Colonic mucosa (tissue), 4 donors: Measurements from ENCODE around the gene HLCS. TPM values are rescaled to one million over a fixed set of nuclear protein-coding genes. Genes with fewer than 3 reads are reported as not detected.

Experiments used
- DNase-seq: peaks from one replicate; pipeline ENCODE4 v3.0.0-alpha.2; 2020
- H3K27ac ChIP-seq: fragments of 200-600 bp; one replicate; pipeline ENCODE4 v1.8.0; 2021
- H3K27me3 ChIP-seq: fragments of 200-600 bp; one replicate; pipeline ENCODE4 v1.8.0; 2021
- H3K36me3 ChIP-seq: fragments of 200-600 bp; one replicate; pipeline ENCODE4 v1.8.0; 2021
- H3K4me1 ChIP-seq: fragments of 200-600 bp; one replicate; pipeline ENCODE4 v1.8.0; 2021; ENCODE audit warnings: mild to moderate bottlenecking
- H3K4me3 ChIP-seq: fragments of 200-600 bp; one replicate; pipeline ENCODE4 v1.8.0; 2021
- H3K9ac ChIP-seq, 2 donors: one replicate each; pipeline ENCODE4 v1.7.0; 2013; ENCODE audit warnings: control low read depth in 2 of 2, low read depth in 2 of 2, low read length in 2 of 2
- H3K9me3 ChIP-seq: fragments of 200-600 bp; one replicate; pipeline ENCODE4 v1.8.0; 2021
- intact Hi-C: fragments of 100-400 bp; cut with DNase I; formaldehyde crosslinking; loops from one replicate; pipeline ENCODE4 v1.14.1; 2022
- total RNA-seq, 2 donors: library from RNA; stranded (reverse); fragmentation: NEBNext Ultra II Directional in 1 of 2; extraction: Animal tissue kit (Norgen Biotek cat#: 25700) in 1 of 2; gene quantifications; one replicate each; pipeline ENCODE4 v1.2.1, GENCODE V29; 2021
- TF ChIP-seq, protein P1 (sequence below): fragments of 200-600 bp; IDR thresholded peaks from one replicate; pipeline ENCODE4 v1.8.0; 2022; ENCODE audit warnings: antibody characterized with exemption, mild to moderate bottlenecking
- donor health status: healthy.
- donor health status: DM: no; HTN: no; CAD: no.
- donor health status: DM: no; HTN: no; CAD: no.

Gene HLCS
- total RNA-seq, 2 donors from 2014 or later = 10.8 to 11.4 TPM

DNA sequence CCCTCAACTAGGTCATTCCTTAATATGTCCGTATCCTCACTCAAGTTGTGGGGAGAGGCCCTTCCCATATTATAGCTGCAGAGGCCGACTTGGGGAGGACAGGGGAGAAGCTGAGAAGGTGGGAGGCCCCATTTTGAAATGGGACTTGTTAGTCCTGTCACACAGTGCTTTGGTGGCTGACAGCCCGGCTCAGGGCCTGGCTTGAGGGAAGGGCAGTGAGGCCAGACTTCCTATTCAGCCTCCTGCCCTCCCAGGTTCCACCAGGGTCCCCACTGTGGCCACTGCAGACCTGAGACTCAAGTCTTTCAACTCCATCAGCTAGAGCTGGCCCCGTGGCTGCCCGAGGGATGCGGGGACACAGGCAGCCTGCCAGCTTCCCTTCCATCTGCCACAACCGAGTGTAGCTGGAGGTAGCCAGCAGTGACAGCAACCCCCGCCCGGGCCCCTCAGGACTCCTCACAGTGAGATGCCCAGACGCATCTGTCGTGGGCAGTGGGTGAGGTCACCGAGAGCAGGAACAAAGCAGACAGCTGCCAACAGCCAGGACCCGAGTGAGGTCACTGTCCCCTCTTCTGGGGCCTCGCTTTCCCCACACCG lies 230.6 kb downstream of the HLCS start:
- no peaks in the 10 kb centered on the region for H3K36me3 ChIP-seq
- no peak for DNase-seq

DNA sequence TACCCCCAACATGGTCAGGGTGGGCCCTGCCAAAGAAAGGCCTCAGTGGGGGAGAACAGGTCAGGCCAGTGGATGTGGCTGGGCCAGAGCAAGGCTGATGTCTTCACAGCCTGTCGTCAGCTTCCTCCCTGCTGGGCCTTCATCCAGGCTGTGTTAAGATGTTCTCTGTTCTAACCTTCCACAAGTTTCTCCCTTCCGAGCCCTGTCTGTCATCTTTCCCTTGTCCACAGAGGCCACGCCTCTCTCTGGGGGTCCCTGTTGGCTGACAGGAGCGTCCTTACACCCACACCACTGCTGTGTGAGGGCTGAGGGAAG lies 231.3 kb downstream of the HLCS start:
- no peak overlapping the region for H3K9ac ChIP-seq
- no peaks in the 10 kb centered on the region for H3K9me3 ChIP-seq
- no peaks in the 10 kb centered on the region for H3K27me3 ChIP-seq
- H3K4me3 ChIP-seq = no peak overlapping the region
- intact Hi-C loops = no loop called here
- DNase-seq = no peak
- H3K4me1 ChIP-seq = no peaks in the 10 kb centered on the region
- no peak overlapping the region for H3K27ac ChIP-seq
- no peaks in the 10 kb centered on the region for H3K36me3 ChIP-seq
- TF ChIP-seq, protein P1, sequence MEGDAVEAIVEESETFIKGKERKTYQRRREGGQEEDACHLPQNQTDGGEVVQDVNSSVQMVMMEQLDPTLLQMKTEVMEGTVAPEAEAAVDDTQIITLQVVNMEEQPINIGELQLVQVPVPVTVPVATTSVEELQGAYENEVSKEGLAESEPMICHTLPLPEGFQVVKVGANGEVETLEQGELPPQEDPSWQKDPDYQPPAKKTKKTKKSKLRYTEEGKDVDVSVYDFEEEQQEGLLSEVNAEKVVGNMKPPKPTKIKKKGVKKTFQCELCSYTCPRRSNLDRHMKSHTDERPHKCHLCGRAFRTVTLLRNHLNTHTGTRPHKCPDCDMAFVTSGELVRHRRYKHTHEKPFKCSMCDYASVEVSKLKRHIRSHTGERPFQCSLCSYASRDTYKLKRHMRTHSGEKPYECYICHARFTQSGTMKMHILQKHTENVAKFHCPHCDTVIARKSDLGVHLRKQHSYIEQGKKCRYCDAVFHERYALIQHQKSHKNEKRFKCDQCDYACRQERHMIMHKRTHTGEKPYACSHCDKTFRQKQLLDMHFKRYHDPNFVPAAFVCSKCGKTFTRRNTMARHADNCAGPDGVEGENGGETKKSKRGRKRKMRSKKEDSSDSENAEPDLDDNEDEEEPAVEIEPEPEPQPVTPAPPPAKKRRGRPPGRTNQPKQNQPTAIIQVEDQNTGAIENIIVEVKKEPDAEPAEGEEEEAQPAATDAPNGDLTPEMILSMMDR = no peak

More for the DNA sequence above, 230.6 kb downstream of the HLCS start:
- no peak overlapping the region for H3K9ac ChIP-seq
- intact Hi-C loops = no loop called here
- H3K9me3 ChIP-seq = no peaks in the 10 kb centered on the region
- no peak overlapping the region for H3K4me3 ChIP-seq
- H3K27ac ChIP-seq = no peak overlapping the region
- TF ChIP-seq, protein P1 = no peak
- H3K27me3 ChIP-seq = no peaks in the 10 kb centered on the region
- H3K4me1 ChIP-seq = no peaks in the 10 kb centered on the region

DNA sequence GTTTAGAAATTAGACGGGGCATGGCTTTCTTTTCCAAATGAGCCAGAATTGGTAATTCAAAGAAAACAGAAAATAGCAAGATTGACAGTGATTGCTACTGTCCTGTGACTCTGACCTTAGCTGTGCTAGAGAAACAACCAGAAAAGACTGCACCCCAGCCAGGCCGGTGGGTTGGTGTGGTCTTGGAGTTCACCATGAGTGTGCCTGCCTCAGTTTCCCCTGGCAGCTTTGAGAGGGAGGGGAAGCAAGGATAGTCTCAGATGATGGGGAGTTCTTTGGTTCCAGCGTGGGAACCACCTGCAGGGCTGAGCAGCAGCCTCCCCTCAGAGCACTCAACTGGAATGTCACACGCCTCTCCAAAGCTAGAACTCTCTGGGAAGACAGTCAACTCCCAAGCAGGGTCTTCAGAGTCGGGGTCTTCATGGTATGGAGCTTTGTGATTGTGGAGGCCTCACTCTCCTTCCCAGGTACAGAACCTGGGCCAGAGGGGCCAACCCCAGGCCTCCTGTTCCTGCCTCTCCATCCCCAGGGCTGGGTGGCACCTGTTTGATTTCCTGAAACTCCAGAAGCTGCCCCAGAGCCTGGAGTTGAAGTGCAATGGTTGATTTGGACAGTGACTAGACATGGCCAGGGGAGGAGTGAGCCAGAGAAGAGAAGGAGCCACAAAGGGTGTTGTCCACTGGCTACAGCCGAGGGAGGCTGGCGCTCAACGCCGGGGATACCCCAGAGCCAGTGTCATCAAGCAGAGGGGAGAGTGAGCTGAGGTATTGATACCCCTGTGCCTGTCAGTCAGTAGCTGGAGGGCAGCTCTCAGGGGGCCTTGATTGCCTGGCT lies 231.9 kb downstream of the HLCS start:
- Histone ChIP-seq H3K4me1 (no peaks in the 10 kb centered on the region), H3K27me3 (no peaks in the 10 kb centered on the region), H3K4me3 (no peak overlapping the region), H3K9ac (no peak overlapping the region), H3K36me3 (no peaks in the 10 kb centered on the region), H3K27ac (no peak overlapping the region), H3K9me3 (no peaks in the 10 kb centered on the region)
- intact Hi-C loops = no loop called here
- TF ChIP-seq, protein P1 = no peak
- no peak for DNase-seq

DNA sequence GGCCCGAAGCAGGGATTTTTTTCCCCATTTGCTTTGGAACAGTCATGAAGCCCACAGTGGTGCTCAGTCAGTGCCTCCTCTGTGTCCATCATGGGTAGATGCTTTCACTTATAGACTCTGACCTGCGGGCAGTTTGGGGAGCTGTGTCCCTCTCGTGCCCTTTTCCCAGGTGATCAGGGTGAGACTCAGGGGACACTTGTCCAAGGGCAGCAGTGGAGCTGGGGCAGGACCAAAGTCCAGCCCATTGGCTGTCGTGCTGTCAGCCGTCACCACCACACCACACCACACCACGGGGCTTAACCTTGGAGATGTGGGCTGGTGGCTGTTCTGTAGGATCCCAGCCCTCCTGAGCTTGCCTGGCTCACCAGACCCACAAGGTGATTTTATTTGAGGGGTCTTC lies 232.6 kb downstream of the HLCS start:
- no peaks in the 10 kb centered on the region for H3K9me3 ChIP-seq
- H3K4me3 ChIP-seq = no peak overlapping the region
- intact Hi-C loops = no loop called here
- H3K27ac ChIP-seq = no peak overlapping the region
- H3K36me3 ChIP-seq = no peaks in the 10 kb centered on the region
- H3K4me1 ChIP-seq = no peaks in the 10 kb centered on the region
- H3K9ac ChIP-seq = no peak overlapping the region
- no peaks in the 10 kb centered on the region for H3K27me3 ChIP-seq
- DNase-seq = no peak
- TF ChIP-seq, protein P1 = no peak

DNA sequence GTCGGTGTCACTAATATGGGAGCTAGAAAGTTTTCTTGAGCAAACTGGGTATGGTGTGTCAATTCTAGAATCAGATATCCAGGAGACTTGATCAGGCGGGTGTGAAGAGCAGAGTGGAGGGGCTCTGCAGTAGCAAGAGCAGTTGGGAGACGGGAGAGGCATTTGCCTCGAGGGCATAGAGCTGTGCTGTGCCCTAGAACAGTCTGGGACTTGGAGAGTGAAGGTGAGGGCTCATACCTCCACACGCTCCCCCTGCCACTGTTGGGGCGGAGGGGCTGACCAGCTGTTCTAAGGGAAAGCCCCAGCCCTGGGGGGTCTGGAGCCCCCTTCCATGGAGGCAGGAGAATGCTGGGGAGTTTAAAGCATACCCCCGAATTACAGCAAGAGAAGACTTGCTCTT lies 233.7 kb downstream of the HLCS start:
- Histone ChIP-seq H3K4me3 (no peak overlapping the region), H3K36me3 (no peaks in the 10 kb centered on the region), H3K9ac (no peak overlapping the region), H3K9me3 (no peaks in the 10 kb centered on the region), H3K4me1 (no peaks in the 10 kb centered on the region), H3K27me3 (no peaks in the 10 kb centered on the region), H3K27ac (no peak overlapping the region)
- intact Hi-C loops = no loop called here
- TF ChIP-seq, protein P1 = no peak
- DNase-seq = no peak
